B cell (primary cell): Measurements from ENCODE around the gene RASGRP2. TPM values are rescaled to one million over a fixed set of nuclear protein-coding genes. Genes with fewer than 3 reads are reported as not detected.

Experiments used
- ATAC-seq: fragments of 200-7000 bp; cut with Tn5 transposase; one replicate; pipeline ENCODE4 v1.10.0; 2021; ENCODE audit warnings: low read depth, mild to moderate bottlenecking, moderate number of reproducible peaks, moderate library complexity
- CTCF ChIA-PET: fragments of 350-600 bp; sonication (Branson Sonifier 250); formaldehyde crosslinking; loops from one replicate; lab custom pipeline; 2021; ENCODE audit warnings: antibody characterized with exemption, inconsistent platforms; lab: Charles Lee
- POLR2A ChIA-PET: fragments of 350-600 bp; sonication (Branson Sonifier 250); formaldehyde crosslinking; loops from one replicate; lab custom pipeline; 2021; ENCODE audit warnings: antibody characterized with exemption; lab: Charles Lee
- DNase-seq: peaks from one replicate; pipeline ENCODE4 v3.0.0; 2013
- H2AFZ ChIP-seq: 2 replicates; pipeline ENCODE4 v1.6.1; 2012; ENCODE audit warnings: mild to moderate bottlenecking, low read depth, low read length; ENCODE audit not compliant: insufficient read depth, poor library complexity, severe bottlenecking
- H3K27ac ChIP-seq, 2 donors: 1 replicate in 1 of 2; 2 replicates in 1 of 2; pipeline ENCODE4 v1.5.1; 2012 to 2013; ENCODE audit warnings: low read length in 2 of 2, mild to moderate bottlenecking in 2 of 2, moderate library complexity in 1 of 2
- H3K27me3 ChIP-seq, 4 experiments: fragments of 200-600 bp in 1 of 4; sonication (generic) in 1 of 4; replicated peaks in 1 of 4; 1 replicate in 2 of 4; 2 replicates in 2 of 4; pipeline versions ENCODE4 v1.6.1 to v1.7.0; 2013 to 2016; ENCODE audit warnings: low read length in 3 of 4, mild to moderate bottlenecking in 2 of 4, mixed read lengths in 1 of 4, moderate library complexity in 1 of 4; ENCODE audit not compliant: insufficient read depth in 4 of 4, control insufficient read depth in 3 of 4; ENCODE audit errors: control extremely low read depth in 1 of 4
- H3K36me3 ChIP-seq, 2 experiments: replicated peaks in 1 of 2; 1 replicate in 1 of 2; 2 replicates in 1 of 2; pipeline versions ENCODE4 v1.6.1 to v1.7.1; 2013; ENCODE audit warnings: low read length in 1 of 2; ENCODE audit not compliant: insufficient read depth in 2 of 2, control insufficient read depth in 1 of 2; ENCODE audit errors: control extremely low read depth in 1 of 2, extremely low read depth in 1 of 2
- H3K4me1 ChIP-seq, 2 donors: fragments of 200-600 bp in 1 of 2; sonication (generic) in 1 of 2; 1 replicate in 1 of 2; 2 replicates in 1 of 2; pipeline versions ENCODE4 v1.5.1 to v1.6.1; 2013 to 2017; ENCODE audit warnings: low read length in 2 of 2; ENCODE audit not compliant: control insufficient read depth in 2 of 2, insufficient read depth in 2 of 2
- H3K4me2 ChIP-seq: replicated peaks from 2 replicates; pipeline ENCODE3; 2012; ENCODE audit warnings: mild to moderate bottlenecking, low read depth, low read length; ENCODE audit not compliant: poor library complexity, severe bottlenecking
- H3K4me3 ChIP-seq, 5 experiments: fragments of 200-600 bp in 1 of 5; sonication (generic) in 1 of 5; 1 replicate in 3 of 5; 2 replicates in 2 of 5; pipeline versions ENCODE4 v1.5.1 to v1.7.0; 2011 to 2016; ENCODE audit warnings: low read length in 4 of 5, mild to moderate bottlenecking in 4 of 5, low read depth in 2 of 5, control low read depth in 1 of 5, moderate library complexity in 1 of 5; ENCODE audit not compliant: insufficient read depth in 1 of 5; ENCODE audit errors: control extremely low read depth in 1 of 5, extremely low read depth in 1 of 5
- H3K79me2 ChIP-seq: fragments of 200-600 bp; sonication (generic); one replicate; pipeline ENCODE4 v1.6.0; 2016; ENCODE audit warnings: low read length; ENCODE audit not compliant: control insufficient read depth, insufficient read depth
- H3K9ac ChIP-seq: fragments of 200-600 bp; sonication (generic); 2 replicates; pipeline ENCODE4 v1.6.1; 2017; ENCODE audit warnings: mild to moderate bottlenecking, low read length, moderate library complexity
- H3K9me3 ChIP-seq, 3 donors: one replicate each; pipeline versions ENCODE4 v1.6.1 to v1.7.1; 2013; ENCODE audit warnings: low read length in 2 of 3; ENCODE audit not compliant: control insufficient read depth in 2 of 3, insufficient read depth in 1 of 3; ENCODE audit errors: control extremely low read depth in 1 of 3
- H4K20me1 ChIP-seq: 2 replicates; pipeline ENCODE4 v1.6.0; 2012; ENCODE audit warnings: mild to moderate bottlenecking, low read length; ENCODE audit not compliant: insufficient read depth, control insufficient read depth, poor library complexity, severe bottlenecking
- H3K27ac Mint-ChIP-seq: one replicate; pipeline ENCODE4 v1.8.0; 2021; ENCODE audit warnings: mixed read lengths
- H3K27me3 Mint-ChIP-seq: one replicate; pipeline ENCODE4 v1.8.0; 2021; ENCODE audit warnings: mixed read lengths
- H3K4me1 Mint-ChIP-seq: one replicate; pipeline ENCODE4 v1.8.0; 2021; ENCODE audit warnings: mixed read lengths
- H3K4me3 Mint-ChIP-seq: one replicate; pipeline ENCODE4 v1.8.0; 2021; ENCODE audit warnings: mixed read lengths
- H3K9me3 Mint-ChIP-seq: one replicate; pipeline ENCODE4 v1.8.0; 2022; ENCODE audit warnings: mixed read lengths; ENCODE audit not compliant: insufficient read depth
- CTCF ChIP-seq: fragments of 200-600 bp; IDR thresholded peaks from one replicate; pipeline ENCODE4 v1.8.0; 2022; ENCODE audit warnings: antibody characterized with exemption, mild to moderate bottlenecking
- EZH2 ChIP-seq: IDR thresholded peaks from 2 replicates; pipeline ENCODE4 v1.6.1; 2012; ENCODE audit warnings: borderline replicate concordance, low read depth, mild to moderate bottlenecking, moderate library complexity, low read length; ENCODE audit not compliant: insufficient read depth, poor library complexity, severe bottlenecking
- WGBS: methylation state at CpG from one replicate; pipeline ENCODE4 v1.1.5; 2013; ENCODE audit warnings: missing lambda C conversion rate; ENCODE audit not compliant: insufficient coverage; 5-methylcytosine and 5-hydroxymethylcytosine counted together
- intact Hi-C: fragments of 100-400 bp; cut with micrococcal nuclease; formaldehyde crosslinking; loops from one replicate; pipeline ENCODE4 v1.10.0; 2022
- polyA plus RNA-seq: library from polyadenylated mRNA; depleted of rRNA; stranded (reverse); fragments of >200 nt; gene quantifications from 2 replicates; pipeline ENCODE4 v1.2.3, GENCODE V29; 2012
- total RNA-seq, 2 donors: library from RNA; stranded (reverse); fragments of 120-200 nt in 1 of 2; gene quantifications; 1 replicate in 1 of 2; 2 replicates in 1 of 2; pipeline versions ENCODE4 v1.2.3 to v1.2.4, GENCODE V29; 2013 to 2022

RASGRP2 gene
- total and polyA plus RNA-seq, 2 donors (not counting 1 experiment from before 2014, with no cell fraction given), result 628 to 1,139 TPM

- peak overlapping the region; percentile 86 for H3K27ac Mint-ChIP-seq
- 10% methylated on average over 42 of the region's 54 CpGs for WGBS
- H3K4me3 ChIP-seq, result peak overlapping the region; percentile 48 to 99 (median 86)
- H3K9me3 Mint-ChIP-seq, result no peaks in the 10 kb centered on the region
- no peaks in the 10 kb centered on the region for H3K9me3 ChIP-seq
- peak overlapping the region; percentile 99 for H3K4me2 ChIP-seq
- peak overlapping the region; percentile 50 for H2AFZ ChIP-seq
- intact Hi-C loops, result loop anchor here (1.0 to 10.0 kb wide), 6 partner anchors 19 to 833 kb away; partner anchors contain the start of genes CDC42BPG, EHBP1L1, FAM89B and MAP4K2
- H3K79me2 ChIP-seq, result peaks cover 61% of the 10 kb centered on the region
- ATAC-seq (no peak), DNase-seq (no peak)
- no peaks in the 10 kb centered on the region for H3K27me3 Mint-ChIP-seq
- H4K20me1 ChIP-seq, result peaks cover 67% of the 10 kb centered on the region
- peak overlapping the region; percentile 97 for H3K4me3 Mint-ChIP-seq
- H3K27me3 ChIP-seq, result no peaks in the 10 kb centered on the region
- TF ChIP-seq EZH2, result no peak
- no peak for TF ChIP-seq CTCF
- peaks cover 43% of the 10 kb centered on the region for H3K4me1 Mint-ChIP-seq
- peaks cover 22 to 32% of the 10 kb centered on the region in 2 donors for H3K4me1 ChIP-seq
- H3K27ac ChIP-seq, result peak overlapping the region; percentile 34 to 84
- H3K36me3 ChIP-seq, result peaks cover 0 to 46% of the 10 kb centered on the region in 2 experiments
- H3K9ac ChIP-seq, result peak overlapping the region; percentile 94
- ChIA-PET CTCF (interaction anchor here (0.9 to 13.7 kb wide), 16 partner anchors 16 to 253 kb away, joined by 3 to 280 read pairs (median 6); partner anchors contain the start of genes CDC42BPG, MAP4K2, NRXN2 and SF1), POLR2A (interaction anchor here (0.6 to 8.9 kb wide), 8 partner anchors 13 to 869 kb away, joined by 3 to 175 read pairs (median 6); partner anchors contain the start of genes CDC42BPG, MAP4K2, PYGM and SF1)
Observed at GRCh38 chr11:64742087-64742888, 1.7 kb downstream of the RASGRP2 start.
